Naive thymus-derived CD8-positive, alpha-beta T cell (primary cell): ENCODE results near the gene HORMAD2. TPM values are rescaled to one million over a fixed set of nuclear protein-coding genes. Genes with fewer than 3 reads are reported as not detected.
"Not testable (repeated sequence)": the region's sequence is repeated elsewhere in the genome, so short reads cannot be mapped to it uniquely, and the experiment has no call there.

ENCODE experiments used
- ATAC-seq, 2 donors: fragments of 150-1000 bp; cut with Tn5 transposase in 1 of 2; sonication (Bioruptor Pico), chemical (Tn5 transposase) in 1 of 2; 1 replicate in 1 of 2; 2 replicates in 1 of 2; pipeline ENCODE4 v1.10.0; 2021; ENCODE audit warnings: mild to moderate bottlenecking in 2 of 2, moderate library complexity in 2 of 2
- POLR2A ChIA-PET: fragments of 350-600 bp; sonication (Branson Sonifier 250); formaldehyde crosslinking; loops from one replicate; lab custom pipeline; 2021; ENCODE audit warnings: antibody characterized with exemption; lab: Charles Lee
- DNase-seq, 10 donors: peaks; one replicate each; pipeline versions ENCODE4 v3.0.0 to v3.0.0-alpha.2; 2020 to 2022
- H3K27ac Mint-ChIP-seq, 10 donors: one replicate each; pipeline ENCODE4 v1.8.0; 2020 to 2022; ENCODE audit warnings: mild to moderate bottlenecking in 10 of 10, mixed read lengths in 10 of 10, moderate library complexity in 4 of 10, inconsistent platforms in 1 of 10
- H3K27me3 Mint-ChIP-seq, 5 donors: one replicate each; pipeline ENCODE4 v1.8.0; 2021 to 2022; ENCODE audit warnings: mixed read lengths in 5 of 5
- H3K36me3 Mint-ChIP-seq, 3 donors: one replicate each; pipeline ENCODE4 v1.8.0; 2020 to 2022; ENCODE audit warnings: mixed read lengths in 3 of 3, mild to moderate bottlenecking in 2 of 3, inconsistent platforms in 1 of 3
- H3K4me1 Mint-ChIP-seq, 4 donors: one replicate each; pipeline ENCODE4 v1.8.0; 2021 to 2022; ENCODE audit warnings: mixed read lengths in 4 of 4
- H3K4me3 Mint-ChIP-seq, 10 donors: one replicate each; pipeline ENCODE4 v1.8.0; 2020 to 2022; ENCODE audit warnings: mild to moderate bottlenecking in 10 of 10, mixed read lengths in 10 of 10, moderate library complexity in 6 of 10, inconsistent platforms in 1 of 10
- H3K9me3 Mint-ChIP-seq, 9 donors: one replicate each; pipeline ENCODE4 v1.8.0; 2020 to 2022; ENCODE audit warnings: mixed read lengths in 9 of 9, mild to moderate bottlenecking in 3 of 9, inconsistent platforms in 1 of 9, moderate library complexity in 1 of 9
- polyA plus RNA-seq, 3 donors: library from polyadenylated mRNA; unstranded; fragments of 300-500 nt; fragmentation: Illumina TruSeq; gene quantifications; one replicate each; pipeline ENCODE4 v1.2.3, GENCODE V29; 2021
- total RNA-seq, 8 experiments: library from RNA in 2 of 8; stranded (reverse) in 2 of 8; gene quantifications; one replicate each; pipeline ENCODE4 v1.2.3 and lab custom pipeline; 2021 to 2026

Gene HORMAD2
- total and polyA plus RNA-seq, 5 experiments from 2014 or later, result not detected

- H3K27me3 Mint-ChIP-seq, result no peaks in the 10 kb centered on the region
- DNase-seq, result no peak
- no peak overlapping the region for H3K4me3 Mint-ChIP-seq
- no peaks in the 10 kb centered on the region for H3K36me3 Mint-ChIP-seq
- POLR2A ChIA-PET, result no interaction called here
- no peak for ATAC-seq
- no peaks in the 10 kb centered on the region for H3K9me3 Mint-ChIP-seq
- H3K4me1 Mint-ChIP-seq, result peaks cover 13 to 22% (median 16%) of the 10 kb centered on the region in 4 donors
- H3K27ac Mint-ChIP-seq, result peak overlapping the region in 2 of 10 donors; percentile 18 to 41
Observed at GRCh38 chr22:30212996-30213441, 132.8 kb downstream of the HORMAD2 start.

- no peak overlapping the region for H3K4me3 Mint-ChIP-seq
- H3K9me3 Mint-ChIP-seq, result no peaks in the 10 kb centered on the region
- peaks cover 14 to 26% (median 19%) of the 10 kb centered on the region in 4 donors for H3K4me1 Mint-ChIP-seq
- POLR2A ChIA-PET, result interaction anchor here (0.7 kb wide), 1 partner anchor 83 kb away, joined by 6 read pairs; no protein-coding TSS in a partner anchor
- DNase-seq (no peak), ATAC-seq (no peak)
- H3K27ac Mint-ChIP-seq, result peak overlapping the region in 4 of 10 donors; percentile 33 to 74 (median 64)
- H3K27me3 Mint-ChIP-seq, result no peaks in the 10 kb centered on the region
- no peaks in the 10 kb centered on the region for H3K36me3 Mint-ChIP-seq
Observed at GRCh38 chr22:30214703-30215407, 134.6 kb downstream of the HORMAD2 start.

GRCh38 chr22:30216272-30216671 is 136.0 kb downstream of the HORMAD2 start:
- DNase-seq, H3K36me3 Mint-ChIP-seq, ATAC-seq, H3K27me3 Mint-ChIP-seq, H3K27ac Mint-ChIP-seq, POLR2A ChIA-PET, H3K9me3 Mint-ChIP-seq: not testable (repeated sequence)
- Mint-ChIP-seq H3K4me3 (peak overlapping the region in 1 of 10 donors; percentile 2), H3K4me1 (peaks cover 28 to 41% (median 33%) of the 10 kb centered on the region in 4 donors)

- peaks cover 31 to 45% (median 38%) of the 10 kb centered on the region in 4 donors for H3K4me1 Mint-ChIP-seq
- no peaks in the 10 kb centered on the region for H3K27me3 Mint-ChIP-seq
- DNase-seq (no peak), ATAC-seq (no peak)
- no peaks in the 10 kb centered on the region for H3K9me3 Mint-ChIP-seq
- no peak overlapping the region for H3K4me3 Mint-ChIP-seq
- no peaks in the 10 kb centered on the region for H3K36me3 Mint-ChIP-seq
- H3K27ac Mint-ChIP-seq, result no peak overlapping the region
- POLR2A ChIA-PET, result no interaction called here
Observed at GRCh38 chr22:30216710-30217109, 136.4 kb downstream of the HORMAD2 start.

- POLR2A ChIA-PET, result interaction anchor here (0.6 kb wide), 1 partner anchor 16 kb away, joined by 4 read pairs; no protein-coding TSS in a partner anchor
- Mint-ChIP-seq H3K27me3 (no peaks in the 10 kb centered on the region), H3K4me1 (peaks cover 36 to 55% (median 44%) of the 10 kb centered on the region in 4 donors), H3K9me3 (no peaks in the 10 kb centered on the region), H3K36me3 (no peaks in the 10 kb centered on the region), H3K4me3 (no peak overlapping the region), H3K27ac (peak overlapping the region in 3 of 10 donors; percentile 10 to 57 (median 27))
- ATAC-seq (no peak), DNase-seq (no peak)
Observed at GRCh38 chr22:30217698-30218560, 137.7 kb downstream of the HORMAD2 start.

- ATAC-seq (no peak), DNase-seq (no peak)
- no peaks in the 10 kb centered on the region for H3K36me3 Mint-ChIP-seq
- H3K4me1 Mint-ChIP-seq, result peaks cover 35 to 60% (median 46%) of the 10 kb centered on the region in 4 donors
- POLR2A ChIA-PET, result no interaction called here
- peak overlapping the region in 3 of 10 donors; percentile 13 to 81 (median 80) for H3K4me3 Mint-ChIP-seq
- H3K9me3 Mint-ChIP-seq, result no peaks in the 10 kb centered on the region
- no peaks in the 10 kb centered on the region for H3K27me3 Mint-ChIP-seq
- peak overlapping the region in 2 of 10 donors; percentile 22 to 89 for H3K27ac Mint-ChIP-seq
Observed at GRCh38 chr22:30219049-30219654, 138.9 kb downstream of the HORMAD2 start.

- no peaks in the 10 kb centered on the region for H3K36me3 Mint-ChIP-seq
- POLR2A ChIA-PET, result interaction anchor here (0.6 kb wide), 1 partner anchor 1029 kb away, joined by 3 read pairs; no protein-coding TSS in a partner anchor
Observed at GRCh38 chr22:30219668-30220278, 139.5 kb downstream of the HORMAD2 start.

GRCh38 chr22:30220338-30221012 is 140.2 kb downstream of the HORMAD2 start:
- no peaks in the 10 kb centered on the region for H3K27me3 Mint-ChIP-seq
- peaks cover 39 to 63% (median 53%) of the 10 kb centered on the region in 4 donors for H3K4me1 Mint-ChIP-seq
- peak overlapping the region; percentile 77 to 95 (median 90) for H3K27ac Mint-ChIP-seq
- POLR2A ChIA-PET, result interaction anchor here (0.6 kb wide), 1 partner anchor 1028 kb away, joined by 3 read pairs; no protein-coding TSS in a partner anchor
- H3K36me3 Mint-ChIP-seq, result no peaks in the 10 kb centered on the region
- no peaks in the 10 kb centered on the region for H3K9me3 Mint-ChIP-seq
- DNase-seq, result no peak
- peak overlapping the region; percentile 66 to 86 (median 78) for H3K4me3 Mint-ChIP-seq
- ATAC-seq, result no peak

More at GRCh38 chr22:30219668-30220278, 139.5 kb downstream of the HORMAD2 start:
- Mint-ChIP-seq H3K27me3 (no peaks in the 10 kb centered on the region), H3K4me3 (peak overlapping the region in 8 of 10 donors; percentile 16 to 86 (median 78)), H3K9me3 (no peaks in the 10 kb centered on the region), H3K4me1 (peaks cover 35 to 60% (median 48%) of the 10 kb centered on the region in 4 donors), H3K27ac (peak overlapping the region in 9 of 10 donors; percentile 20 to 94 (median 89))
- no peak for DNase-seq
- no peak for ATAC-seq

GRCh38 chr22:30221121-30221992 is 141.1 kb downstream of the HORMAD2 start:
- Mint-ChIP-seq H3K36me3 (no peaks in the 10 kb centered on the region), H3K4me1 (peaks cover 37 to 71% (median 61%) of the 10 kb centered on the region in 4 donors), H3K27me3 (no peaks in the 10 kb centered on the region), H3K4me3 (peak overlapping the region; percentile 66 to 86 (median 78)), H3K27ac (peak overlapping the region; percentile 77 to 95 (median 90)), H3K9me3 (no peaks in the 10 kb centered on the region)
- peak; percentile 79 to 90 for ATAC-seq
- DNase-seq, result peak; percentile 19 to 79 (median 60)
- POLR2A ChIA-PET, result no interaction called here

- no peak for DNase-seq
- H3K4me1 Mint-ChIP-seq, result peaks cover 40 to 77% (median 67%) of the 10 kb centered on the region in 4 donors
- no peaks in the 10 kb centered on the region for H3K36me3 Mint-ChIP-seq
- no peaks in the 10 kb centered on the region for H3K9me3 Mint-ChIP-seq
- POLR2A ChIA-PET, result interaction anchor here (0.5 kb wide), 1 partner anchor 144 kb away, joined by 3 read pairs; no protein-coding TSS in a partner anchor
- no peak overlapping the region for H3K4me3 Mint-ChIP-seq
- no peak for ATAC-seq
- no peaks in the 10 kb centered on the region for H3K27me3 Mint-ChIP-seq
- peak overlapping the region in 6 of 10 donors; percentile 29 to 94 (median 88) for H3K27ac Mint-ChIP-seq
Observed at GRCh38 chr22:30222321-30222720, 142.1 kb downstream of the HORMAD2 start.

GRCh38 chr22:30223303-30223702 is 143.0 kb downstream of the HORMAD2 start:
- POLR2A ChIA-PET, result no interaction called here
- ATAC-seq (no peak), DNase-seq (no peak)
- H3K9me3 Mint-ChIP-seq, result no peaks in the 10 kb centered on the region
- no peaks in the 10 kb centered on the region for H3K27me3 Mint-ChIP-seq
- peaks cover 43 to 83% (median 76%) of the 10 kb centered on the region in 4 donors for H3K4me1 Mint-ChIP-seq
- no peaks in the 10 kb centered on the region for H3K36me3 Mint-ChIP-seq
- peak overlapping the region in 8 of 10 donors; percentile 46 to 94 (median 58) for H3K27ac Mint-ChIP-seq
- H3K4me3 Mint-ChIP-seq, result no peak overlapping the region
